GM23338 (cell line): Measurements from ENCODE around the gene PLA2G2A. TPM values are rescaled to one million over a fixed set of nuclear protein-coding genes. Genes with fewer than 3 reads are reported as not detected.

Source experiments
- ATAC-seq: fragments of 200-7000 bp; cut with Tn5 transposase; 3 replicates; pipeline ENCODE4 v1.9.1; 2020
- DNase-seq: peaks from one replicate; pipeline ENCODE4 v3.0.0-alpha.2; 2015; ENCODE audit warnings: low spot score
- H2AFZ ChIP-seq: fragments of 200-600 bp; sonication (generic); 2 replicates; pipeline ENCODE4 v1.8.0; 2016; ENCODE audit warnings: antibody characterized with exemption, mild to moderate bottlenecking, moderate library complexity
- H3F3A ChIP-seq: fragments of 200-600 bp; sonication (generic); replicated peaks from 2 replicates; pipeline ENCODE4 v1.8.0; 2017; ENCODE audit warnings: antibody characterized with exemption, mixed run types, low read depth
- H3K27ac ChIP-seq: fragments of 200-600 bp; sonication (generic); 2 replicates; pipeline ENCODE4 v1.6.1; 2016; ENCODE audit warnings: low read depth
- H3K27me3 ChIP-seq: fragments of 200-600 bp; sonication (generic); 2 replicates; pipeline ENCODE4 v1.8.0; 2016; ENCODE audit warnings: mild to moderate bottlenecking, mixed run types, moderate library complexity; ENCODE audit not compliant: insufficient read depth
- H3K36me3 ChIP-seq: fragments of 200-600 bp; sonication (generic); 2 replicates; pipeline ENCODE4 v1.8.0; 2016; ENCODE audit warnings: mild to moderate bottlenecking; ENCODE audit not compliant: insufficient read depth
- H3K4me1 ChIP-seq: fragments of 200-600 bp; sonication (generic); 2 replicates; pipeline ENCODE4 v1.8.0; 2016; ENCODE audit warnings: mild to moderate bottlenecking, moderate library complexity; ENCODE audit not compliant: insufficient read depth
- H3K4me2 ChIP-seq: fragments of 200-600 bp; sonication (generic); 2 replicates; pipeline ENCODE4 v1.7.1; 2017; ENCODE audit warnings: mixed run types
- H3K4me3 ChIP-seq: fragments of 200-600 bp; sonication (generic); 2 replicates; pipeline ENCODE4 v1.6.1; 2016; ENCODE audit warnings: mixed run types
- H3K79me2 ChIP-seq: fragments of 200-600 bp; sonication (generic); replicated peaks from 2 replicates; pipeline ENCODE4 v1.8.0; 2017; ENCODE audit warnings: mild to moderate bottlenecking; ENCODE audit not compliant: insufficient read depth
- H3K9me2 ChIP-seq: fragments of 200-600 bp; sonication (generic); 2 replicates; pipeline ENCODE4 v1.8.0; 2017; ENCODE audit not compliant: insufficient read depth
- H4K20me1 ChIP-seq: fragments of 200-600 bp; sonication (generic); replicated peaks from 2 replicates; pipeline ENCODE4 v1.8.0; 2017; ENCODE audit warnings: mild to moderate bottlenecking; ENCODE audit not compliant: insufficient read depth
- H3K27ac Mint-ChIP-seq: 2 replicates; pipeline ENCODE4 v1.8.0; 2020; ENCODE audit warnings: inconsistent platforms, mild to moderate bottlenecking, moderate library complexity, mixed read lengths
- H3K27me3 Mint-ChIP-seq: 3 replicates; pipeline ENCODE4 v1.8.0; 2022; ENCODE audit warnings: low read depth, mild to moderate bottlenecking, moderate library complexity, mixed read lengths, inconsistent platforms; ENCODE audit not compliant: insufficient read depth, poor library complexity
- H3K36me3 Mint-ChIP-seq: 3 replicates; pipeline ENCODE4 v1.8.0; 2021; ENCODE audit warnings: low read depth, mild to moderate bottlenecking, inconsistent platforms, moderate library complexity, mixed read lengths
- H3K4me1 Mint-ChIP-seq: 3 replicates; pipeline ENCODE4 v1.8.0; 2020; ENCODE audit warnings: mild to moderate bottlenecking, inconsistent platforms, mixed read lengths
- H3K4me3 Mint-ChIP-seq: 3 replicates; pipeline ENCODE4 v1.8.0; 2021; ENCODE audit warnings: moderate library complexity, mild to moderate bottlenecking, inconsistent platforms, mixed read lengths
- H3K9me3 Mint-ChIP-seq: 3 replicates; pipeline ENCODE4 v1.8.0; 2020; ENCODE audit warnings: moderate library complexity, mild to moderate bottlenecking, inconsistent platforms, mixed read lengths
- CTCF ChIP-seq, 2 experiments: fragments of 200-600 bp in 1 of 2; sonication (generic) in 1 of 2; conservative IDR thresholded peaks; 2 replicates each; pipeline versions ENCODE4 v1.5.1 to v1.6.1; 2016 to 2017; ENCODE audit warnings: antibody characterized with exemption in 2 of 2, low read depth in 2 of 2, mild to moderate bottlenecking in 2 of 2, moderate library complexity in 1 of 2
- EZH2phosphoT487 ChIP-seq: fragments of 200-600 bp; sonication (generic); IDR thresholded peaks from one replicate; pipeline ENCODE4 v1.8.1; 2018; ENCODE audit warnings: antibody characterized with exemption; ENCODE audit not compliant: unreplicated experiment
- STAT1 ChIP-seq: IDR thresholded peaks from one replicate; pipeline ENCODE4 v1.6.1; 2016; ENCODE audit warnings: antibody characterized with exemption; ENCODE audit not compliant: unreplicated experiment
- ZNF462 ChIP-seq: fragments of 250-450 bp; sonication (Bioruptor Pico); IDR thresholded peaks from 2 replicates; pipeline ENCODE4 v1.5.0; 2020; ENCODE audit warnings: mild to moderate bottlenecking, moderate library complexity
- polyA plus RNA-seq: library from polyadenylated mRNA; unstranded; fragments of >200 nt; fragmentation: Nextera tagmentation; extraction: Ambion mirVana; gene quantifications from 2 replicates; pipeline ENCODE4 v1.2.1, GENCODE V29; 2016
- total RNA-seq: library from RNA; depleted of rRNA; stranded (reverse); fragments of >200 nt; shearing (Covaris generic); gene quantifications from 2 replicates; pipeline ENCODE4 v1.2.3, GENCODE V29; 2014

PLA2G2A gene
- total and polyA plus RNA-seq, 2 experiments from 2014 or later = 0.55 TPM; not detected in 1

GRCh38 chr1:19980314-19980713, 896 bp upstream of the PLA2G2A start (continued):
- TF ChIP-seq ZNF462 (CRISPR knock-in tag) = no peak
- TF ChIP-seq CTCF (conservative IDR thresholded peaks at IDR 0.05; ENCODE audit: low read depth in 2 of 2) = no peak

GRCh38 chr1:19978143-19978542, 1.3 kb downstream of the PLA2G2A start:
- H3F3A ChIP-seq = no peaks in the 10 kb centered on the region
- H3K36me3 Mint-ChIP-seq = peaks cover 2% of the 10 kb centered on the region; the same call in 1 of the 3 replicates
- TF ChIP-seq STAT1 = no peak
- TF ChIP-seq ZNF462 (CRISPR knock-in tag) = no peak
- TF ChIP-seq CTCF (conservative IDR thresholded peaks at IDR 0.05; ENCODE audit: low read depth in 2 of 2) = no peak
- TF ChIP-seq EZH2phosphoT487 = no peak

More at GRCh38 chr1:19978143-19978542, 1.3 kb downstream of the PLA2G2A start:
- peaks cover 10% of the 10 kb centered on the region; the same call in 1 of the 2 replicates for H3K9me2 ChIP-seq
- ATAC-seq = no peak
- H3K36me3 ChIP-seq = no peaks in the 10 kb centered on the region
- H3K4me2 ChIP-seq = no peak overlapping the region
- no peak for DNase-seq
- H4K20me1 ChIP-seq = no peaks in the 10 kb centered on the region
- Mint-ChIP-seq H3K27me3 (peaks cover 14% of the 10 kb centered on the region), H3K27ac (no peak overlapping the region), H3K4me3 (no peak overlapping the region), H3K4me1 (peaks cover 30% of the 10 kb centered on the region), H3K9me3 (no peaks in the 10 kb centered on the region; the same call in 1 of the 3 replicates)
- H2AFZ ChIP-seq = no peak overlapping the region
- no peak overlapping the region for H3K4me3 ChIP-seq
- H3K27ac ChIP-seq = no peak overlapping the region
- no peaks in the 10 kb centered on the region for H3K27me3 ChIP-seq
- H3K4me1 ChIP-seq = peaks cover 21% of the 10 kb centered on the region
- no peaks in the 10 kb centered on the region for H3K79me2 ChIP-seq
